Measurements from ENCODE around the gene UTF1. TPM values are rescaled to one million over a fixed set of nuclear protein-coding genes. Genes with fewer than 3 reads are reported as not detected.

Gene UTF1
- total RNA-seq = 1 to 10 TPM in 5 of 7 donors, under 1 TPM in 1, not detected in 1; 0.35 to 9.3 (median 2.9) TPM
- under 1 TPM in 1 of 2 donors, not detected in 1; 0.06 TPM for polyA plus RNA-seq
- long read RNA-seq, donor 1 = 0 reads
- long read RNA-seq, donor 2, transcript UTF1-201 (2 exons, 1,157 nt) = major isoform, 59 of 59 reads
- long read RNA-seq, donor 2, partial matches to known transcripts = 0 of 59 reads
- long read RNA-seq, donor 2, other reads (novel, unspliced or antisense) = 0 of 59 reads
- long read RNA-seq, donor 3, partial matches to known transcripts = 2 of 4 reads
- long read RNA-seq, donor 3, other reads (novel, unspliced or antisense) = 0 of 4 reads

- Histone ChIP-seq H3K4me3 (no peak within 1 kb of the TSS), H3K27ac (no peak within 1 kb of the TSS), H3K9me3 (no peaks in the 10 kb centered on the region), H3K27me3 (no peaks in the 10 kb centered on the region), H3K4me1 (ENCODE audit: insufficient read depth) (peaks cover 15% of the 10 kb centered on the region), H3K36me3 (no peaks in the 10 kb centered on the region)
- DNase-seq = no peak
- intact Hi-C loops (cut with DNase I) = no loop called here
- TF ChIP-seq POLR2A (IDR thresholded peaks at IDR 0.05) (no peak), EP300 (IDR thresholded peaks at IDR 0.05) (no peak), CTCF (IDR thresholded peaks at IDR 0.05) (no peak)
- WGBS, 3 donors = 1% methylated on average over 28 to 47 of the region's 49 CpGs
Measured at GRCh38 chr10:133230044-133230361, at the start of gene UTF1. Gene UTF1 (plus strand): TSS chr10:133230217. CDS start chr10:133230289, 72 bp downstream.

GRCh38 chr10:133180965-133181639, 48.9 kb upstream of the UTF1 start:
- H3K9me3 ChIP-seq = no peaks in the 10 kb centered on the region
- H3K4me1 ChIP-seq (ENCODE audit: insufficient read depth) = no peaks in the 10 kb centered on the region
- H3K36me3 ChIP-seq = no peaks in the 10 kb centered on the region
- peak in 3 of 5 donors; percentile 21 to 36 (median 28) for DNase-seq
- H3K27ac ChIP-seq = no peak overlapping the region
- no peak overlapping the region for H3K4me3 ChIP-seq
- TF ChIP-seq EP300 (IDR thresholded peaks at IDR 0.05) (no peak), POLR2A (IDR thresholded peaks at IDR 0.05) (no peak), CTCF (IDR thresholded peaks at IDR 0.05) (no peak)
- 86 to 93% (median 92%) methylated on average over 23 of the region's 23 CpGs for WGBS, 3 donors
- intact Hi-C loops (cut with DNase I) = no loop called here
- H3K27me3 ChIP-seq = no peaks in the 10 kb centered on the region

- H3K4me3 ChIP-seq = no peak overlapping the region
- intact Hi-C loops (cut with DNase I) = no loop called here
- DNase-seq = peak in 1 of 5 donors; percentile 13
- H3K4me1 ChIP-seq (ENCODE audit: insufficient read depth) = no peaks in the 10 kb centered on the region
- H3K9me3 ChIP-seq = no peaks in the 10 kb centered on the region
- no peak overlapping the region for H3K27ac ChIP-seq
- TF ChIP-seq EP300 (IDR thresholded peaks at IDR 0.05) (no peak), POLR2A (IDR thresholded peaks at IDR 0.05) (no peak), CTCF (IDR thresholded peaks at IDR 0.05) (no peak)
- H3K27me3 ChIP-seq = no peaks in the 10 kb centered on the region
- WGBS, 3 donors = 62 to 72% (median 63%) methylated on average over 14 of the region's 14 CpGs
- no peaks in the 10 kb centered on the region for H3K36me3 ChIP-seq
Measured at GRCh38 chr10:133182190-133182589, 47.8 kb upstream of the UTF1 start.

- intact Hi-C loops (cut with DNase I) = no loop called here
- Histone ChIP-seq H3K4me3 (no peak overlapping the region), H3K27ac (no peak overlapping the region), H3K27me3 (no peaks in the 10 kb centered on the region), H3K36me3 (no peaks in the 10 kb centered on the region), H3K4me1 (ENCODE audit: insufficient read depth) (no peaks in the 10 kb centered on the region), H3K9me3 (no peaks in the 10 kb centered on the region)
- WGBS, 3 donors = 87 to 91% (median 88%) methylated on average over 66 of the region's 66 CpGs
- DNase-seq = peak in 2 of 5 donors; percentile 13 to 20
- TF ChIP-seq CTCF (IDR thresholded peaks at IDR 0.05) = no peak
- no peak for TF ChIP-seq EP300 (IDR thresholded peaks at IDR 0.05)
- TF ChIP-seq POLR2A (IDR thresholded peaks at IDR 0.05) = no peak
Measured at GRCh38 chr10:133182791-133183645, 47.0 kb upstream of the UTF1 start.
